GM21825 (cell line): ENCODE data around the gene TMEM238.
"Not testable (repeated sequence)": the region's sequence is repeated elsewhere in the genome, so short reads cannot be mapped to it uniquely, and the experiment has no call there.

Source experiments
- ATAC-seq: cut with Tn5 transposase; IDR thresholded peaks from one replicate; pipeline ENCODE4 v1.9.1; 2021; ENCODE audit warnings: mild to moderate bottlenecking, moderate library complexity; ENCODE audit not compliant: unreplicated experiment

TMEM238 gene

DNA sequence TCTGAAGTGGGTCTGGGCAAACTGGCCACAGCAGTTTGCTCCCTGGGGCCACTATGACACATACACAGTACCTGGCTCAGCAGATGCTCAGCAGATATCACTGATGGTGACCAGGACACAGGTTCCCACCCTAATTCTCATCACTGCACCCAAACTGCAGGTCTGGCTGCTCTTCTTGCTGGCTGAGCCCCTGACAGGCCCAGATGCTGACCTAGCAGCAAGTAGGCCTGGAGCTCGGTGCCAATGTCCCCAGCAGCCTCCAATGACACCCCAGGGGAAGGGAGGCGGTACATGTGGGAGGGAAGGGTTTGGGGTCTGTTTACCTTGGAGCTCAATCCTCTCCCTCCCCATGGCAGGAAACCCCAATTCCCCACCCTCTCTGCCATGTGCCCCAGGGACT lies 18.4 kb upstream of the TMEM238 start:
- ATAC-seq: no peak

DNA sequence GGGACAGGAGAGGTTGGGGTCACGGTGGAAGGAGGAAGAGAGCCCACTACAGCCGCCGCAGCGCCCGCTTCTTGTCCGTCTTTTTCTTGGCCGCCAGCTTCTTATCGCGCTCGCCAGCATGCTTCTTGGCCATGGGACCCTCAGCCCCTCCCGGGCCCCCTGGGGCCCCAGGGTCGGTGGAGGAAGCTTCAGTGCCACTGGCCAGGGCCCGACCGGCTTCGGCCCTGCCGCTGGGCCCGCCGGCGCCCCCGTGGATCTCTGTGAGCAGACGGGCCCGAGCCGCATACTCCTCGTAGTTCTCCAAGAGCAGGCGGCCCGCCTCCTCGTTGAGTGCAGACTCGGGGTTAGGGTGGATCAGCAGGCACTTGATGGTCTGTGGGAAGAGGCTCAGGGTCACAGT lies 17.3 kb upstream of the TMEM238 start:
- not testable (repeated sequence) for ATAC-seq

DNA sequence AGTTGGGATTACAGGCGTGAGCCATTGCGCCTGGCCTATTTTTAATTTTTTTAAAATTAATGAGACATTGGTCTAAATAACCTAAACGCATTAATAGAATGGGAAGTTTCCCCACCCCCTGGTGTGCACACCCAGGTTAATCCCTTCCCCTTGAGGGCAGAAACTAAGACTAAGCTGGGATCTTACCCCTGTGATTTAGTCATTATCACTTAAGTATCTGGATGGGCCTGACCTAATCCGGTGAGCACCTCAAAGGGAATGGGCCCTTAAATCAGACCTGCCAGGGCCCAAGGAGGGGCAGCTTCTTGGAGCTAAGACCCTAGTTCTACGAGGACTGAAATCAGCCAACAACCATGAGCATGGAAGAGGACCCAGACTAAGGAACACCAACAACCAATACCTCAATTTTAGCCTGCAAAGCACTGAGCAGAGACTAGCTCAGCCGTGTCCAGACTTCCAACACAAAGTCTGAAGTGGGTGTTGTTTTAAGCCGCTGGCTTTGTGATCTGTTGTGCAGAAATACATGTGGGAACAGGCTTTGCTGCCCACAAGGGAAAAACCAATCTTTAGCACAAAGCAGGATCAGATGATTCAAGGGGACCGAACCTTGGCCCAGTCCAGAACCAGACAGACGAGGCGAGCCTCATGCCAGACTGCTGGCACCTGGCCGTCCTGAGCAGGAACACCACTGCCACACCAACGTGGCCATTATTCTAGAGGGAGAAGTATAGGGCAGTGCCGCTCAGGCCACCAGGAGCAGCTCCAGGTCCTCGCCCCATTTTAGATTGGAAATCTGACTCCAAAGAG lies 16.4 kb upstream of the TMEM238 start:
- no peak for ATAC-seq

DNA sequence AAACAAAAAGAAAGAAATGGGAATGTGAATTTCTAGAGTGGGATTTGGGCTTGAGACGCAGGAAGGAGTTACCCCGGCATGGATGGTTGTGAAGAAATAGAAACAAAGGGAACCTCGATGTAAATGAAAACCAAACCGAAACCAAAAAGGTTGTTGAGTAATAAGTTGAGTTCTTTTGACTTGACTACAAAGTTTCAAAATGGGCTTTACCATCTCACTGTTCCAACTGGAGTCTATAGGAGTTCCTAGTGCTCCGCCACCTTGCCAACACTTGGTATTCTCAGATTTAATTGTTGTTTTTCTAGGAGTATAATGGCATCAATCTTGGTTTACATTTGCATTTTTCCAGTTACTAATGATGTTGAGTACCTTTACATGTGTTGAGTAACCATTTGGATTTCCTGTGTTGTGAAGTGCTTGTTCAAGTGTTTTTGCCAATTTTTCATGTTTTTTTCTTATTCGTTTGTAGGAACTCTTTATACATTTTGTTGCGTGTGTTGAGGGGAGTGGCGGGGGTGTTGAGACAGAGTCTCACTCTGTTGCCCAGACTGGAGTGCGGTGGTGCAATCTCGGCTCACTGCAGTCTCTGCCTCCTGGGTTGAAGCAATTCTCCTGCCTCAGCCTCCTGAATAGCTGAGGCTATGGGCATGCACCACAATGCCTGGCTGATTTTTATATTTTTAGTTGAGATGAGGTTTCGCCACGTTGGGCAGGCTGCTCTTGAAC lies 14.3 kb upstream of the TMEM238 start:
- ATAC-seq: no peak

DNA sequence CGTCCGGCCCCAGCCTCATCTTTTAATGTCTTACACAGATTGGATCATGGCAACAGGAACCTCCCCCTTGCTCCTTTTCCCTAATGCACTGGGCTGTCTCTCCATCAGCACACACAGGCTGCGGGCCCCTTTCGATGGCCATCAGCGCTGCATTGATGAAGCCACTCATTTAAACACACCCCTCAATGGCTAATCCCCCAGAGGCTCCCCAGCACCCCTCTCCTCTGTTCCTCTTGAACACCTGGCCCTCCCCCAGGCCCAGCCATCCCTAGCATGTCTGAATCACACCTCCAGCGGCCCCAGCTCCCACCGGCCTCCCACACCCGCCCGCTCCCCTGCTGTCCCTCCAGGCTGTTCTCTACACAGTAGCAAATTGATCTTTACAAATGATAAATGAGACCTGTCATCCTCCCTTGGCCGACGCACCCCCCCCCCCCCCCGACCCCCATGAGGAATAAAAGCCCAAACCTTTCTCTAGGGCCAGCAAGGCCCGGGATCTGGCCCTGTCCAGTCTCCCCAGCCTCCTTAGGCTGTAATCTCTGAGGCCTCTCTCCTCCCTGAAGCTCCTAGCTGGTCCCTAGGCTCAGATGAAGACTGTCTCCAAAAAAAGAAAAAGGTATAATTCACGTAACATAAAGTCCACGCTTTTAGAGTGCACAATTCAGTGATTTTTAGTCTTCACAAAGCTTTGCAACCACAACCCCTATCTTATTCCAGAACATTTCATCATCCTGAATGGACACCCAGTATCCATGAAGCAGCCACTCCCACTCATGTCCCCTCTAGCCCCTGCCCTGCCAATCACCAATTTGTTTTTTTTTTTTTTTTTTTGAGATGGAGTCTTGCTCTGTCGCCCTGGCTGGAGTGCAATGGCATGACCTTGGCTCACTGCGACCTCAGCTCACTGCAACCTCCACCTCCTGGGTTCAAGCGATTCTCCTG lies 9.0 kb upstream of the TMEM238 start:
- ATAC-seq: no peak

DNA sequence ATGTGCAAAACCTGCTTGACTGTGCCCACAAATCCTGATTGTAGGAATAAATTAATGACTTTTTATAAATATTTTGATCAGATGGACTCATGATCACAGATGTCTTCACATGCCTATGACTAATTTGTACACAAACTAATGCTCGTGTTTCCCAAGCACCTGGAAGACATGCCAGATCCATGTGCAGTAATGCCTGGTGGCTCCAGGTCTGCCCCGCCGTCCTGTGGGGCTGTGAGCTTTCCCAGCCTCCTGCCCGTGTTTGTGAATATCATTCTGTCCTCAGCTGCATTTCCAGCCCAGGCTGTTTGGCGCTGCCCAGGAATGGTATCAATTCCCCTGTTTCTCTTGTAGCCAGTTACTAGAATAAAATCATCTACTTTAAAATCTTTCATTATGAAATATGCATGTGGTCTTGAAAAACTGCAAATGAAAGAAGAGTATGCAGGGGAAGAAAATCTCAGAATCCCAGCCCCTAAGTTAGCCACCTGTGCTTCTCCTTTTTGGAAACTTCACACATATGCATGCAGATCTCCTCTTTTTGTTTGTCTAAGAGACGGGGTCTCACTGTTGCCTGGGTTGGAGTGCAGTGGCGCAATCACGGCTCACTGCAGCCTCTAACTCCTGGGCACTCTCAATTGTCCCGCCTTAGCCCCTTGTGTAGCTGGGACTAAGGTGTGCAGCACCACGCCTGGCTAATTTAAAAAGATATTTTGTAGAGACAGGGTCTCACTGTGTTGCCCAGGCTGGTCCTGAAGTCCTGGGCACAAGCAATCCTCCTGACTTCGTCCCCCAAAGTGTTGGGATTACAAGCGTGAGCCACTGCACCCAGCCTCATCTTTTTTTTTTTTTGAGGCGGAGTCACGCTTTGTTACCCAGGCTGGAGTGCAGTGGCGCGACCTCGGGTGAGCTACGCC lies 7.9 kb upstream of the TMEM238 start:
- no peak for ATAC-seq

DNA sequence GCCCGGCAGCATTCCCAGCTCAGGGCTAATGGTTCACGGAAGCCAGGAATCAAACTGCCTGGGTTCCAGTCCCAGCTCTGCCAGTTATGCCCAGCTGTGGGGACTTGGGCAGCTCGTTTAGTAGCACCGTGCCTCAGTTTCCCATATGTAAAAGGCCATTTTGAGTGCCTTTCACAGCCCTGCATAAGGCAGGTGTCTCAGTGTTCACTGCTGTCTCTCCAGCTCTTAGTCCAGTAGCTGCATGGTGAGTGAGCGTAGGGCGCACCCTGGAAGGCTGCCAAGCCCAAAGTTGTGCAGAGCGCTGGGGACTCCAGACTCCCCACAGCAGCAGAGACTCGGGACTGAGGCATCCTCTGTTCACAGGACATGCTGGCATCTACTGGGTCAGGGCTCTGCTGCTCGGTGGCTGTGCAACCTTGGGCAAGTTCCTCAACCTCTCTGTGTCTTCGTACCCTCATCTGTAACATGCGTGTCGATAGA lies 7.1 kb upstream of the TMEM238 start:
- ATAC-seq: no peak

DNA sequence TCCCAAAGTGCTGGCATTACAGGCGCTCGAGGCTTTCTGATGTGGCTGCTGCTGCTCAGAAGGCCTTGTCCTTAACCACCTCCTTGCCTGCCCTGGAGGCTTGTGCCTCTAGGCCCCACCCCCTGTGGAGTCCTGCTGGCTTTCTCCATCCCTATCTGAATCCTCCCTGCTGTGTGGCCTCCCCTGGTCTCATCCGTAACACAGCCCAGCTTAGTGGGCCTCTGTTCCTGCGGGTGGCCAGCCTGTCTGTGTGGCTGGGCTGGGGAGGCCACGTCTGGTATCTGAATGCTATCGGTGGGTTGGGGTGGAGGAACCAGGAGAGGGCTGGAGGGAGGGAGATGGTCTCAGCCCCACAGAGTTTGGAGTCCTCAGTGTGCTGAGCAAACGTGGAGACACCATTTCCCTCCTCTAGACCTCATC lies 6.4 kb upstream of the TMEM238 start:
- ATAC-seq: no peak

DNA sequence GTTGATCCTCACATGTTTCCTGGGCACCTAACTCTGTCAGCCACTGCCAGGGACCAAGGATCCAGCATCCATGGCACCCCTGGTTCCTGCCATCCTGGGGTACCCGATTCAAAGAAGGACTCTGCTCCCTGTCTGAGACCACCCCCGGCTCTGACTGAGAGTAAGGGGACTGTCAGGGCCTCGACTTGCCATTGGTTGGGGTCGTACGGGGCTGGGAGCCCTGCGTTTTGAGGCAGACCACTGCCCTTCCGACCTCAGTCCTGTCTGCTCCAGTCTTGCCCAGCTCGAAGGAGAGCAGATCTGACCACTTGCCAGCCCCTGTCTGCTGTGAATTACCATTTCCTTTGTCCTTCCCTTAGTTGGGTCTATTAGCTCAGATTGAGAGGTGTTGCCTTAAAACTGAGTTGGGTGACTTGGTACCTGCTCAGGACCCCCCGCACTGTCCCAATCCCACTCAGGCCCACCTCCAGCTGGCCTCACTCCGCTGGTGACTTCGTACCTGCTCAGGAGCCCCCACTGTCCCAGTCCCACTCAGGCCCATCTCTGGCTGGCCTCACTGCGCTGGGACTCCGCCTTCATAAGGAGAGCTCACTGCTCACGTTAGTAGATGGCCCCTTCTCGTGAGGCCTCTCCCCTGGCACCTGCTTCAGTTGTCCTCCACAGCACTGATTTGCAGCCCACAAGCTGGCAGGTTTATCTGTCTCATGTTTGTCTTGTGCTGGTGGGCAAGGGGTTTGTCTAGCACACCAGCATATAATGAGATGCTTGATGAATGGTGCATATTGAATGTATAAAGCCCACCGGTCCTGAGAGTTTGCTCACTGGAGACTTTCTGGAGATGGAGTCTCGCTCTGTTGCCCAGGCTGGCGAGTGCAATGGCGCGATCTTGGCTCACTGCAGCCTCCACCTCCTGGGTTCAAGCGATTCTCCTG lies 5.6 kb upstream of the TMEM238 start:
- no peak for ATAC-seq

DNA sequence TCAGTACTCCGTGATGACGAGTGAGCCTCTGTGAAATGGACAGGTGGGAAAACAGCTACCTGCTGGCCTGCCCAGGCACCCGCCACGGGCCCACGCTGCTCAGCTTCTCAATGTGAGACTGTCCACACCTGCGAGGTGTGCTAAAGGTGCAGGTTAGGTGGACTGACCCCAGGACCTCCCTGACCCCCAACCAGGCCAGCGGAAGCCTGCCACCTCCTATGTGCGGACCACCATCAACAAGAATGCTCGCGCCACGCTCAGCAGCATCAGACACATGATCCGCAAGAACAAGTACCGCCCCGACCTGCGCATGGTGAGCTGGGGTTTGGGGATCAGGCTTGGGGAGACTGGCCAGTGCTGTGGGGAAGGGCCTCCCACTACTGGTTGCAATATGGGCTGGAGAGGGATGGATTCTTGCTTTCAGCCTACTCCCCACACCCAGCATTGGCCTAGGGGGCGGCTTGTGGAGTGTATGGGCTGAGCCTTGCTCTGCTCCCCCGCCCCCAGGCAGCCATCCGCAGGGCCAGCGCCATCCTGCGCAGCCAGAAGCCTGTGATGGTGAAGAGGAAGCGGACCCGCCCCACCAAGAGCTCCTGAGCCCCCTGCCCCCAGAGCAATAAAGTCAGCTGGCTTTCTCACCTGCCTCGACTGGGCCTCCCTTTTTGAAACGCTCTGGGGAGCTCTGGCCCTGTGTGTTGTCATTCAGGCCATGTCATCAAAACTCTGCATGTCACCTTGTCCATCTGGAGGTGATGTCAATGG lies 3.8 kb upstream of the TMEM238 start:
- no peak for ATAC-seq

DNA sequence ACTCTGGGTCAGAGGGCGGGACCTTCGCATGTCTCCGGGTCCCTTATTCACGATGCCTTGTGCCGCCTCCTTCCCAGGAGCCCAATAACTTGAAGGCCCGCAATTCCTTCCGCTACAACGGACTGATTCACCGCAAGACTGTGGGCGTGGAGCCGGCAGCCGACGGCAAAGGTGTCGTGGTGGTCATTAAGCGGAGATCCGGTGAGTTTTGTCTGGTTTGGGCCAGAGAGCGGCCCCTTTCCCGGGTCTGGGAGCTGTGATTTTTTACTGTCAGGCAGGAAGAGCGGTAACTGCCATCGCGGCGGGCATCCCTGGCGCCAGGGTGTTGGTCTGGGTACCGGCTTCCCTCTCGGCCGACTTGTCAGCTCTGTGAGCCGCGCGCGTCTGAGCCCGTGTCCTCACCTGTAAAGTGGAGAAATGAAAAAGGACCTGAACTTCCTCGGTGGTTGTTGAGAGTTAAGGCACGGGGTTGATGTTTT lies 2.4 kb upstream of the TMEM238 start:
- no peak for ATAC-seq

DNA sequence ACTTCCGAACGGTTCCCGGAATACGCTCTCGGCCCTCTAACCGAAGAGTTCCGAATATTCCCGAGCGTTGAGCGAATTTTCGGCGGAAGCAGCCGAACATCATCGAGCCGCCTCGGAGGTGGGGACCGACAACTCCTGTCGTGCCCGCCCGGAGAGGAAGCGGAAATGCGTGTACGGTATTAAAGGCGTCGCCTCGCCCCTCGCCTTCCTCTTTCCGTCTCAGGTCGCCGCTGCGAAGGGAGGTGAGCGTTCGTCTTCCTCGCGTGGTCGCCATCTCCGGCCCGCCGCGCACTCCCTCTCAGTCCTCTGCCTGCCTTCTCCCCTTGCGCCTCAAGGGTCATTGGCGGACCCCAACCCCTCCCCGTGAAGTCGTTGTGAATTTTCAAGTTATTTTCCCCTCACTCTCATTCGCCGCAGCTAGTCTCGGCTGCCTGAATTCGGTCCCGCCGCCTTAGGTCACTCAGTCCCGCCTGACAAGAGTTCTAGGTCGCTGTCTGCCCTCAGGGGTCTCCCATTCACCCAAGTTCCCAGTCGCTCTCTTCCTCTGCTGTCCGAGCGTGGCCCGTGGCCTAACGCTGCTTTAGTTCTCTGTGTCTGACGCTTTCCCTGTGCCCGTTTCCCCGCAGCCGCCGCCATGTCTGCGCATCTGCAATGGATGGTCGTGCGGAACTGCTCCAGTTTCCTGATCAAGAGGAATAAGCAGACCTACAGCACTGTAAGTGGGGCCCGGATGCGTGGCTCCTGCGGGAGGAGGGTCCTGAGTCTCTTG lies 1.8 kb upstream of the TMEM238 start, which contains the start of gene RPL28:
Gene RPL28, plus strand, starts transcription at position 209 of the 769 bp plus-strand sequence. Its CDS starts 426 bp downstream, at position 635.
- ATAC-seq: peak; percentile 58

DNA sequence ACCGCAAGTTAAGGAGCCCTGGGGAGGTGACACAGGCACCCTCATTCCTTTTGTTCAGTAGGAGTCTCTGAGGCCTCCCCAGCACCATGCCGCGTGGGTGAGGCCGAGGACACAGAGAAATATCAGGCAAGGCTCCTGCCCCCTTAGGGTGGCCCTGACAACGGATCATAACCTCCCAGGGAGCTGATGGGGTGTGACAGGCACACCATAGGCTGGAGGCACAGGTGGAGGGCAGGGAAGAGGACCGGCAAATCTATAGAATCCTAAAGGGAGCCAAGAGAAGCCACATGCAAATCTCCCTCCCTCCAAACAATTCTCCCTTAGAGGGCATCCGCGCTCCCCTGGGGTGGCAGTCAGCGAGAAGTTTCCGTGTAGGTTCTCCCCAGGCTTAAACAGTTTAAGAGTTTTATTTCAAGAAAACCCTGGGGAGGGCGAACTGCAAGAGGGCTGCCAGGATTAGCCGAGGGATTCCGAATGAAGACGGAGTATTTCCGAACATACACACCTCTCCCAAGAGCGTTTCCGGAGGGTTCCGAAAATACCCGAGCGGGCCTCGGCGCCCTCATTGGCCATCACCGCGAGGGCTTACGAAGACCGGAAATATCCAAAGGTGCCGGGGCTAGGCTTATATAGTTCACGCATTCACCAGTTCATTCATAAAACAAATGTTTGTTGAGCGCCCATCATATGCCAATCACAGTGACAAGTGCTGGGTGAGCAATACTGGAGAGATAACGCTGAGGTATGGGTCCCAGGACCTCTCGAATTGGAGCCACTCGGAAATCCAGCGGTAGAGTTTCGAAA lies 1.0 kb upstream of the TMEM238 start:
- ATAC-seq: peak; percentile 47

DNA sequence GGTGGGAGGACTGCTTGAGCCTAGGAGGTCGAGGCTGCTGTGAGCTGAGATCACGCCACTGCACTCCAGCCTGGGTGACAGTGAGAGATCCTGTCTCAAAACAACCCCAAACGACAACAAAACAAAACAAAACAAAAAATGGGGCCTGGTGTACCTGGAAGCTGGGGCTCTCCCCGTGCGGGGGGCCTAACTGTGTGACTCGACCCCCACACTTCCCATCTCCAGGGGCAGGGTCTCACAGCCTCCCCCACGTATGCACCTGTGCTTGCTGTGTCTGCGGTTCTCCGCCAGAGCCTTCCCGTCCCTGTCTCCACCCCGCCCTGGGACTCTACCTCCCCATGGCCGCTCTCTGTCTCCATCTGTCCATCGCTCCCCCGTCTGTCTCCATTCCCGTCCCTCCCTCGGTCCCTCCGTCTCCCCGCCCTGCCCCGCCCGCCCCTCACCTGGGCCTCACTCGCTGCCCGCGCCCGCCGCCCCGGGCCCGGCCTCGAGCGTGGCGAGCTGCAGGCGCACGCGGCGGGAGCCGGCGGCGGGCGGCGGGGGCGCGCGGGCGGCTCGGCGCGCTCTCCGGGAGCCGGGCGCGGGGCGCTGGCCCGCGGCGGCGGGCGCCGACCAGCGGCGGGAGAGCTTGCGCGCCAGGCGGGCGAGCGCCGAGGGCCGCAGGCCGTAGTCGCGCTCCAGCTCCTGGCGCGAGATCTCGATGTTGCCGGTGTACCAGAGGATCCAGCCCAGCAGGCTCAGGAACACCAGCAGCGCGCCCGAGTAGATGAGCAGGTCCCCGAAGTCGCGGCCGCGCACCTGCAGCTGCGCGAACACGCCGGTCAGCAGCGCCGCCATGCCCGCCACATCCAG lies 587 bp downstream of the TMEM238 start:
- no peak for ATAC-seq

DNA sequence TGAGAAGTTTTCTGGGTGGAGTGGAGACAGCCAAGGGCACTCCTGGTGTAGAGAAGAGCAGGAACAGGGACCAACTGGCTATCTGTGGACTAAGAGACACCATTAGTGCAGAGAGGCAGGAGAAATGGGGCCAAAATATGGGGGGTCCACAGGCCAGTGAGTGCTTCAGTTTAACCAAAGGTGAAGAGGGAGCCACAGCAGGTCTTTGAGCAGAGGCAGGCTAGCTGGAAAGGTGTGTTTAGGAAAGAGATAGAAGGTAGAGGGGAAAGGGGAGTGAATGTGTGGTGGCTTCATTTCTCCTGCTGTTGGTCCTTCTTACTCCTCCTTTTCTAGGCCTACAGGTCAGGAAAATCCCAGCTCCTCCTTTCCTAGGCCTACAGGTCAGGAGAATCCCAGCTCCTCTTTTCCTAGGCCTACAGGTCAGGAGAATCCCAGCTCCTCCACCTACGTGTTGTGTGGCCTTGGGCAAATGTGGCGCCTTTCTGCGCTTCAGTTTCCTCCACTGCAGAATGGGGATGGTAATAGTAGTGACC lies 1.5 kb downstream of the TMEM238 start:
- no peak for ATAC-seq
